SK-N-DZ (cell line): Measurements from ENCODE around the gene NGEF.
"Not testable (repeated sequence)": the region's sequence is repeated elsewhere in the genome, so short reads cannot be mapped to it uniquely, and the experiment has no call there.

Source experiments
- DNase-seq: peaks from one replicate; pipeline ENCODE4 v3.0.0-alpha.2; 2015; ENCODE audit warnings: low spot score

NGEF gene

GRCh38 chr2:232928551-232929302 lies 84.3 kb downstream of the NGEF start:
- DNase-seq: no peak

GRCh38 chr2:232927793-232928550 lies 85.1 kb downstream of the NGEF start:
- no peak for DNase-seq

GRCh38 chr2:232927032-232927792 lies 85.8 kb downstream of the NGEF start:
- no peak for DNase-seq

GRCh38 chr2:232926431-232926939 lies 86.6 kb downstream of the NGEF start:
- no peak for DNase-seq

- DNase-seq: no peak
Observed at GRCh38 chr2:232925821-232926156, 87.3 kb downstream of the NGEF start.

- no peak for DNase-seq
Observed at GRCh38 chr2:232925153-232925820, 87.8 kb downstream of the NGEF start.

GRCh38 chr2:232924433-232924832 lies 88.6 kb downstream of the NGEF start:
- no peak for DNase-seq

GRCh38 chr2:232920760-232921159 lies 92.3 kb downstream of the NGEF start:
- DNase-seq: no peak

GRCh38 chr2:232920055-232920454 lies 93.0 kb downstream of the NGEF start:
- no peak for DNase-seq

GRCh38 chr2:232919141-232919540 lies 93.9 kb downstream of the NGEF start:
- no peak for DNase-seq

GRCh38 chr2:232913903-232914302 lies 99.2 kb downstream of the NGEF start:
- DNase-seq: no peak

GRCh38 chr2:232911712-232912277 lies 101.3 kb downstream of the NGEF start:
- no peak for DNase-seq

GRCh38 chr2:232910376-232910775 lies 102.7 kb downstream of the NGEF start:
- no peak for DNase-seq

GRCh38 chr2:232908695-232909094 lies 104.4 kb downstream of the NGEF start:
- DNase-seq: no peak

GRCh38 chr2:232907718-232908085 lies 105.4 kb downstream of the NGEF start:
- DNase-seq: not testable (repeated sequence)

- not testable (repeated sequence) for DNase-seq
Observed at GRCh38 chr2:232906867-232907717, 106.0 kb downstream of the NGEF start.

- DNase-seq: no peak
Observed at GRCh38 chr2:232903989-232904388, 109.1 kb downstream of the NGEF start.

- DNase-seq: no peak
Observed at GRCh38 chr2:232901736-232902578, 111.1 kb downstream of the NGEF start.
